ENCODE measurements around the gene NTF3.

GRCh38 chr12:5440978-5441377 lies 9.1 kb downstream of the NTF3 start:
- TF ChIP-seq, protein P1, sequence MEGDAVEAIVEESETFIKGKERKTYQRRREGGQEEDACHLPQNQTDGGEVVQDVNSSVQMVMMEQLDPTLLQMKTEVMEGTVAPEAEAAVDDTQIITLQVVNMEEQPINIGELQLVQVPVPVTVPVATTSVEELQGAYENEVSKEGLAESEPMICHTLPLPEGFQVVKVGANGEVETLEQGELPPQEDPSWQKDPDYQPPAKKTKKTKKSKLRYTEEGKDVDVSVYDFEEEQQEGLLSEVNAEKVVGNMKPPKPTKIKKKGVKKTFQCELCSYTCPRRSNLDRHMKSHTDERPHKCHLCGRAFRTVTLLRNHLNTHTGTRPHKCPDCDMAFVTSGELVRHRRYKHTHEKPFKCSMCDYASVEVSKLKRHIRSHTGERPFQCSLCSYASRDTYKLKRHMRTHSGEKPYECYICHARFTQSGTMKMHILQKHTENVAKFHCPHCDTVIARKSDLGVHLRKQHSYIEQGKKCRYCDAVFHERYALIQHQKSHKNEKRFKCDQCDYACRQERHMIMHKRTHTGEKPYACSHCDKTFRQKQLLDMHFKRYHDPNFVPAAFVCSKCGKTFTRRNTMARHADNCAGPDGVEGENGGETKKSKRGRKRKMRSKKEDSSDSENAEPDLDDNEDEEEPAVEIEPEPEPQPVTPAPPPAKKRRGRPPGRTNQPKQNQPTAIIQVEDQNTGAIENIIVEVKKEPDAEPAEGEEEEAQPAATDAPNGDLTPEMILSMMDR (IDR thresholded peaks at IDR 0.05) = no peak
- TF ChIP-seq POLR2A (IDR thresholded peaks at IDR 0.05) = no peak

All from lower leg skin (tissue), 3 donors.